NCI-H345 treated with DMSO at 0.1 percent for 48 hours (cell line): ENCODE results near the gene TRIM17.

ENCODE experiments used
- DNase-seq: peaks from one replicate; lab custom pipeline; 2025; ENCODE audit not compliant: unreplicated experiment; lab: John Stamatoyannopoulos, UW

Gene TRIM17

GRCh38 chr1:228404107-228404720 lies 12.4 kb downstream of the TRIM17 start:
- no peak for DNase-seq

- DNase-seq = no peak
Measured at GRCh38 chr1:228403231-228403631, 13.4 kb downstream of the TRIM17 start.

DNA sequence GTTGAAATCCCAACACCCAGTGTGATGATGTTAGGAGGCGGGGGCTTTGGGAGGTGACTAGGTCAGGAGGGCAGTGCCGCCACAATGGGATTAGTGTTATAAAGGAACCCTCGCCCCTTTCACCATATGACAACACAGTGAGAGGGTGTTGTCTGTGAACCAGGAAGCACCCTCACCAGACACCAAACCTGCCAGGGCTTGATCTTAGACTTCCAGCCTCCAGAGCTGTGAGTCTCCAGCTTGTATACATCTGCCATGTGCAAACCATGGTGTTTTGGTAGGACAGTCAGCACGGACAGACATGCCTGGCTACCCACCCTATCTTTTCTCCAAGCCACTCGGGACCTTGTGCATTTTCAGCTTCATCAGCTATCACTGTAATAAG lies 14.0 kb downstream of the TRIM17 start:
- DNase-seq = no peak

DNA sequence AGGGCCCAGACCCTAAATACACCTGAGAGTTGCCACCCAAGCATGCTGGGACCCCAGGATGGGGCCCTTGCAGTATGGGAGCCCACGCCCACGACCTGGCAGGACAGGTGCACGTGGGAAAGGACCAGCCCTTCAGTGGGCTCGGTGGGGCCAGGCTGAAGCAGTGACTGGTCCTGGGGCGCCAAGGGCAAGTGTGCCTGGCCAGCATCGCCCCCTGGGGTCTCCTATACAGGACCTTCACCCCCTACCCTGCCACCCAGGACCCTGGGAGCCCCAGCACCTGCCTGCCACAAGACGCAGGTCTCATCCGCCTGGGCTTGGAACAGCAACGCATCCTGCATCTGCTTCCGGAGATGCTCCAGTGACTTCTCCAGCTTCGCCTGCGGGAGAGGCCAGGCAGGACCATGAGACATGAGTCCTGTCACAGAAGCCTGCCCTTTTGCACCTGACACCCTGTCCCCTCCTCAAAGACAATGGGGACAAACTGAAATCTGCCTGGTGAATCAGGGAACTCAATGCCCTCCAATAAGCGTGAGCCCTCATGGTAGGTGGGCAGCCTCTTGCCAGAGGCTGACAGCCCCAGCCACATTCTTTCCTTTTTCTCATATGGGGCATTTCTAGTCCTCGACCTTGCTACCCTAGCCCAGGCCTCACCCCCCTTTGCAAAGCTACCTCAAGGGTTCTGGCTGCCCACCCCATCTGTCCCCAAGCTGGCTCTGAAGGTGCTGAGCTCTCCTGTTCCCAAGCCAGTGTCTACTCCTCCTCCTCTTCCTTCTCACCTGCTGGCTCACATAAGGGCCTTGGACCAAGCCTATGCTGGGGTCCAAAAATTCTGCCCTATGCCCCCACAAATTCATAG lies 14.7 kb downstream of the TRIM17 start:
- DNase-seq = no peak

DNA sequence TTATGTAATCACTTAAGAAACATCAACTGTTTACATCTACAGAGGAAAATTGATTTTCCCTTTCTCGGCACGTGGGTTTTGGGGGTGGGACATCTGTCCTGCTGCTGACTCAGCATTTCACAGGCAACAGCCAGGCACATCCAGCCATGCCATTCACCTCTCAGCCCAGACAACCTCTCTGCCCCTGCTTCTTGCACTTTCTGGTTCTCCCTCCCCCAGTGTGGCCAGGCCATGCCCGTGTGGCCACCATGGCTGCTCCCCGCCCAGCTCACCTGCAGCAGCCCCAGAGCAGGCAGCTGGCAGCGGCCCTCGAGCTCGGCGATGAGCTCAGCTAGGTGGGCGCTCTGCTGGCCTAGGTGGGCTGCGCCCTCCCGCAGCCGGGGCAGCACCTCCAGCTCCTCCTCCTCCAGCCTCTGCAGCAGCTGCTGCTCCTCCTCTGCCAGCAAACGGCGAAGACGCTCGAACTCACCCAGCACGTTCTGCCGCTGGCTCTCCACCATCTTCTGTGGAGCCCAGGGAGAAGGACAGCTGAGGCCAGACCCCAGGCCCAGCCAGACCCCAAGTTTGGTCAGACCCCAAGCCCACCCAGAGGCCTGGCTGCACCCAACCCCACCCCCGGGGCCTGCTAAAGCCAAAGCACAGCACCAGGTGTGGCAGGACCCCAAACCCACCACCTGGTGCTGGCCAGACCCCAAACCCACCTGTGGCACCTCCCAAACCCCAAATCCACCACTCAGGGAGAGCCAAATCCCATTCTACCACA lies 15.8 kb downstream of the TRIM17 start:
- DNase-seq = no peak

GRCh38 chr1:228400237-228400651 lies 16.4 kb downstream of the TRIM17 start:
- DNase-seq = no peak

GRCh38 chr1:228399531-228400236 lies 17.0 kb downstream of the TRIM17 start:
- no peak for DNase-seq

DNA sequence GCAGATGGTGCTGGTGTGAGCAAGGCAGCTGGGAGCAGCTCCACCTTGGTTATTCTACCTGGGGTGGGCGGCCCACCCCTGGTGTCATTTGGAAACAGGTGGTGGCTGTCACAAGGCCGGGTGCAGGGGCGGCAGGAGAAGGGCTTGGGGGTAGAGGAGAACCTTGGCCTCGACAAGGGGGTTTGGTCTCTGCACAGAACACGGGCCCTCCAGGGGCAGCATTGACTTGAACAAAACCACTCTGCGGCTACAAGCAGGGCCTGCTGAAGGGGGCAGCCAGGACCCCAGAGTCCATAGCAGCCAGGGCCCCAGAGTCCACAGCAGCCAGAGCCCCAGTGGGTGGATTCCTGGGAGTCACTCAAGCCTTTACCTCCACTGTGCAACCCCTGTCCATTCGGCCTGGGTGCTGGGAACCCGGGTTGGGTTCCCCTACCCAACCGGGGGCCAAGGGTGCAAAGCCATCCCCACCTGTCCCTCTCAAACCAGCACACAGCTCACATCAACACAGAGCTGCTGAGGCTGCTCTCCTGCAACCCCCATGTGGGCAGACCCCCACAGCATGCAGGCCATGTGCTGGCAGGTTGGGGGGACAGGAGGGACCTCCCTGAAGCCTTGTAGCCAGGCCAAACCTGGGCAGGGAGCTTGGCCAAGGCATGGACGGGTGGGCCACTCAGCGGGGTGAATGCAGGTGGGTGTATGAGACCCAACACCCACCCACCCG lies 17.8 kb downstream of the TRIM17 start:
- DNase-seq = no peak

GRCh38 chr1:228397966-228398365 lies 18.7 kb downstream of the TRIM17 start:
- no peak for DNase-seq

GRCh38 chr1:228396770-228397662 lies 19.6 kb downstream of the TRIM17 start:
- no peak for DNase-seq

GRCh38 chr1:228394571-228395394 lies 21.9 kb downstream of the TRIM17 start:
- no peak for DNase-seq

GRCh38 chr1:228393811-228394570 lies 22.7 kb downstream of the TRIM17 start:
- no peak for DNase-seq

DNA sequence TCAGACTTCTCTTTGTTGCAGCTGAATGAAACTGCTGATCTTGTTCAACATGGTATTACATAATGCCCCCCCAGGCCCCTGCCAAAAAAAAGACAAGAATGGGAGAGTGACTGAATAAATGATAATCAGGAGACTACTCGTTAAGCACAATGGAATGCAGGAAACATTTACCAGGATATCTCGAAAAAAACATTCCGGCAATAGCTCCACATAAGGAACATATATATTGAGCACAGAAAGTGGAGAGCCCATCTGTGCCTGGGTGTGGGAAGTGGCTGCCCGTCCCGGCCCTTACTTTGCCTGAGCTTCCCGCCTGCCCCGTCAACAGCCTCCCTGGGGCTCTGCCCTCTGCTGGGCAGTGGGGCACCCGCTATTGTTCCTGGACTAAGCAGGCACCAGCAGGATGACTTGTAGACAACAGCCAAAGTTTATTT lies 23.4 kb downstream of the TRIM17 start:
- DNase-seq = no peak

DNA sequence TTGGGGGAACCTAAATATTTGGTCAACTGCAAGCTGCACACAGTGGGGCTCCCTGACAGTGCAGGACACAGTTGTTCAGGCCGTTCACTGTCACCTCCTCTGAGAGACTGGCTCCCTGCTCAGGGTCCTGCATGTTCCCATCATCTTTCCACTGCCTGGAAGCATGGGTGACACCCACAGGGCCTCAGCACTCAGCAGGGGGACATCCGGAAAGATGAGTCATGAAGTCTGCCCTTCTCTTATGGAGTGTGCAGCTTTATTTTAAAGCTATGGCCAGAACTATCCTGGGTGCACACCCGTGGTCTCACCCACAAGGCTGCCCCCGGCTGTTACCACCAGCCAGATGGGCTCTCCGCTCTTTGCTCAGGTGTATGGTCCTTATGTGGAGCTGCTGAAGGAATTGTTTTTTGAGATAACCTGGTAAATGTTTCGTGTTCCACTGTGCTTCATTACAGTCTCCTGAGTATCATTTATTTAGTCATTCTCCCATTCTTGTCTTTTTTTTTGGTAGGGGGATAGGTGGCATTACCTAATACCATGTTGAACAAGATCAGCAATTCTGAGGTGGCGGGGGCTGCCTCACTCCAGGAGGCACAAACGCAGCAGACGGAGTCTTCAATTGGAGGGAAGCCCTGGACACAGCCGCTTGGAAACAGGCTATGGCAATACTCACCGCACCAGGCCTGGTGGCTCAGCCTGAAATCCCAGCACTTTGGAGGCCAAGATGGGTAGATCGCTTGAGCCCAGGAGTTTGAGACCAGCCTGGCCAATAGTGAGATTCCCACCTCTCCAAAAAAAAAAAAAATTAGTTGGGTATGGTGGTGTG lies 24.3 kb downstream of the TRIM17 start:
- DNase-seq = no peak

- no peak for DNase-seq
Measured at GRCh38 chr1:228391411-228392020, 25.1 kb downstream of the TRIM17 start.

- DNase-seq = no peak
Measured at GRCh38 chr1:228390649-228391048, 26.0 kb downstream of the TRIM17 start.

DNA sequence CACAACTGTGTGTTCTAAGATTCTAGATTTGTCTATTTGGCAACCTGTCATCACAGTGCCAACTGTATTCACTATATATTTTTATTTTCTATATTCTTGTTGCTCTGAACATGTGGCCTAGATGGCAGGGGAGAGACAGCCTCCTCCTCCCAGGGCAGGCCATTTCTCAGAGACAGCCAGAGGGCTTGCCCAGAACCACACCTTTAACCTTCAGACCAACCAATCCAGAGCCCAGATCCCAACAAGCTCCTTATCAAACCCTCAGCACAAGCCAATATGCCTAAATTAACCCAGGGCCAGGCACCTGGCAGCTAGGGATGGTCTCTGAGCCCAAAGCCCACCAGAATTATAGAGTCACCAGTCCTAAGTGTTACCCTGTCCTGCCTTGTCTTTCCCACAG lies 29.3 kb downstream of the TRIM17 start:
- no peak for DNase-seq
